ENCODE results near the gene LRRN2. TPM values are rescaled to one million over a fixed set of nuclear protein-coding genes. Genes with fewer than 3 reads are reported as not detected.
A peak's percentile ranks its signal among the peaks of the same experiment; 100 is the strongest.

The LRRN2 gene
- total RNA-seq, 1 experiment from 2014 or later, result 5.3 TPM

DNA sequence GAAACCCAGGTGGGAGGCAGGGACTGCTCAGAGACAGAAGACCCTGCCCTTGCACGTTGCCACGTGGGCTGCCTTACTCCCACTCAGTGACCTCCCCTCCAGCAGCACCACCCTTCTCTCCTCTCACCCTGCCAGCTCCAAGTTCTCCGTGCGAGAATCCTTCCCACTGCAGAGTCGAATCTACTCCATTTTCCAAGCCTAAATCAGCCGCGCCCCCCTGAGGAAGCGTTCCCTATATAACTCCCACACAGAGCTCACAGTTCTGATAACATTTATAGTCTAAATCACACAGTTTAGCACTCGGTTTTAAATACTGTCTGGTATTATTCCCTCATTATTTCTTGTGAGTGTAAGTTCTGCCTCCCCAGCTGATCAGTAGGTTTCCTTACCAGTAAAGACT lies 7.7 kb downstream of the LRRN2 start:
- ChIA-PET POLR2A (no interaction called here), CTCF (interaction anchor here (0.6 to 1.7 kb wide), 5 partner anchors 8 to 862 kb away, joined by 3 to 6 read pairs (median 4); partner anchors contain the start of gene LRRN2)
- TF ChIP-seq ATF1 (CRISPR knock-in tag; IDR thresholded peaks at IDR 0.05), result no peak
- TF ChIP-seq TCF7 (CRISPR knock-in tag; IDR thresholded peaks at IDR 0.05; ENCODE audit: low read depth), result no peak
- no peak for TF ChIP-seq ZNF317 (CRISPR knock-in tag; IDR thresholded peaks at IDR 0.05; ENCODE audit: borderline replicate concordance, low read depth)
- ATAC-seq (no peak), DNase-seq (ENCODE audit: low spot score) (no peak)
- Mint-ChIP-seq H3K36me3 (no peaks in the 10 kb centered on the region), H3K27me3 (ENCODE audit: low read depth) (peaks cover 4% of the 10 kb centered on the region), H3K9me3 (no peaks in the 10 kb centered on the region), H3K4me1 (peaks cover 16% of the 10 kb centered on the region), H3K4me3 (no peak overlapping the region), H3K27ac (no peak overlapping the region)

DNA sequence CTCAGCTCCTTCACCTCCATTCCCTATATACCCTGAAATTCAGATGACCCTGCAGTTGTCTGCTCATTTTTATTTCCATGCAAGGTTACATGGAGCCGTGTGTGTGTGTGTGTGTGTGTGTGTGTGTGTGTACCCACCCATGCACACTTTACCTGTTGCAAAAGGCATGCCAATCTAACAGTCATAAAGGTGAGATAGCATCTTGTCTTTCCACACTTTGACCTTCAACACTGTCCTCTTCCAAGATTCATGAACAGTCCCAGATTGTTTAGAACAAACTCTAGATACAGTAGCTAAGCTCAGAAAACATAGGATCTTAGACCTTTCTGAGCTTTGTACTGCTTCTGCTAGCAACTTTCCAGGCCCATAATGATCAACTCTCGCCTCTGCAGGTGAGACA lies 9.5 kb downstream of the LRRN2 start:
- no peaks in the 10 kb centered on the region for H3K36me3 Mint-ChIP-seq
- POLR2A ChIA-PET, result no interaction called here
- ATAC-seq (no peak), DNase-seq (ENCODE audit: low spot score) (no peak)
- no peaks in the 10 kb centered on the region for H3K27me3 Mint-ChIP-seq (ENCODE audit: low read depth)
- CTCF ChIA-PET, result interaction anchor here (0.7 to 3.4 kb wide), 4 partner anchors 24 to 131 kb away, joined by 3 to 15 read pairs (median 10); no protein-coding TSS in a partner anchor
- H3K27ac Mint-ChIP-seq, result no peak overlapping the region
- H3K4me3 Mint-ChIP-seq, result no peak overlapping the region
- no peaks in the 10 kb centered on the region for H3K9me3 Mint-ChIP-seq
- no peak for TF ChIP-seq EMX1 (CRISPR knock-in tag; IDR thresholded peaks at IDR 0.05)
- TF ChIP-seq, protein P1, sequence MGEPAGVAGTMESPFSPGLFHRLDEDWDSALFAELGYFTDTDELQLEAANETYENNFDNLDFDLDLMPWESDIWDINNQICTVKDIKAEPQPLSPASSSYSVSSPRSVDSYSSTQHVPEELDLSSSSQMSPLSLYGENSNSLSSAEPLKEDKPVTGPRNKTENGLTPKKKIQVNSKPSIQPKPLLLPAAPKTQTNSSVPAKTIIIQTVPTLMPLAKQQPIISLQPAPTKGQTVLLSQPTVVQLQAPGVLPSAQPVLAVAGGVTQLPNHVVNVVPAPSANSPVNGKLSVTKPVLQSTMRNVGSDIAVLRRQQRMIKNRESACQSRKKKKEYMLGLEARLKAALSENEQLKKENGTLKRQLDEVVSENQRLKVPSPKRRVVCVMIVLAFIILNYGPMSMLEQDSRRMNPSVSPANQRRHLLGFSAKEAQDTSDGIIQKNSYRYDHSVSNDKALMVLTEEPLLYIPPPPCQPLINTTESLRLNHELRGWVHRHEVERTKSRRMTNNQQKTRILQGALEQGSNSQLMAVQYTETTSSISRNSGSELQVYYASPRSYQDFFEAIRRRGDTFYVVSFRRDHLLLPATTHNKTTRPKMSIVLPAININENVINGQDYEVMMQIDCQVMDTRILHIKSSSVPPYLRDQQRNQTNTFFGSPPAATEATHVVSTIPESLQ (CRISPR knock-in tag; IDR thresholded peaks at IDR 0.05), result no peak
- TF ChIP-seq FOXK1 (CRISPR knock-in tag; IDR thresholded peaks at IDR 0.05), result no peak
- TF ChIP-seq ZNF416 (CRISPR knock-in tag; IDR thresholded peaks at IDR 0.05), result no peak
- TF ChIP-seq, protein P2, sequence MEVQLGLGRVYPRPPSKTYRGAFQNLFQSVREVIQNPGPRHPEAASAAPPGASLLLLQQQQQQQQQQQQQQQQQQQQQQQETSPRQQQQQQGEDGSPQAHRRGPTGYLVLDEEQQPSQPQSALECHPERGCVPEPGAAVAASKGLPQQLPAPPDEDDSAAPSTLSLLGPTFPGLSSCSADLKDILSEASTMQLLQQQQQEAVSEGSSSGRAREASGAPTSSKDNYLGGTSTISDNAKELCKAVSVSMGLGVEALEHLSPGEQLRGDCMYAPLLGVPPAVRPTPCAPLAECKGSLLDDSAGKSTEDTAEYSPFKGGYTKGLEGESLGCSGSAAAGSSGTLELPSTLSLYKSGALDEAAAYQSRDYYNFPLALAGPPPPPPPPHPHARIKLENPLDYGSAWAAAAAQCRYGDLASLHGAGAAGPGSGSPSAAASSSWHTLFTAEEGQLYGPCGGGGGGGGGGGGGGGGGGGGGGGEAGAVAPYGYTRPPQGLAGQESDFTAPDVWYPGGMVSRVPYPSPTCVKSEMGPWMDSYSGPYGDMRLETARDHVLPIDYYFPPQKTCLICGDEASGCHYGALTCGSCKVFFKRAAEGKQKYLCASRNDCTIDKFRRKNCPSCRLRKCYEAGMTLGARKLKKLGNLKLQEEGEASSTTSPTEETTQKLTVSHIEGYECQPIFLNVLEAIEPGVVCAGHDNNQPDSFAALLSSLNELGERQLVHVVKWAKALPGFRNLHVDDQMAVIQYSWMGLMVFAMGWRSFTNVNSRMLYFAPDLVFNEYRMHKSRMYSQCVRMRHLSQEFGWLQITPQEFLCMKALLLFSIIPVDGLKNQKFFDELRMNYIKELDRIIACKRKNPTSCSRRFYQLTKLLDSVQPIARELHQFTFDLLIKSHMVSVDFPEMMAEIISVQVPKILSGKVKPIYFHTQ (CRISPR knock-in tag; IDR thresholded peaks at IDR 0.05), result no peak
- no peak for TF ChIP-seq PRRX2 (CRISPR knock-in tag; IDR thresholded peaks at IDR 0.05)
- no peak for TF ChIP-seq TP53 (CRISPR knock-in tag; IDR thresholded peaks at IDR 0.05)
- TF ChIP-seq, protein P3, sequence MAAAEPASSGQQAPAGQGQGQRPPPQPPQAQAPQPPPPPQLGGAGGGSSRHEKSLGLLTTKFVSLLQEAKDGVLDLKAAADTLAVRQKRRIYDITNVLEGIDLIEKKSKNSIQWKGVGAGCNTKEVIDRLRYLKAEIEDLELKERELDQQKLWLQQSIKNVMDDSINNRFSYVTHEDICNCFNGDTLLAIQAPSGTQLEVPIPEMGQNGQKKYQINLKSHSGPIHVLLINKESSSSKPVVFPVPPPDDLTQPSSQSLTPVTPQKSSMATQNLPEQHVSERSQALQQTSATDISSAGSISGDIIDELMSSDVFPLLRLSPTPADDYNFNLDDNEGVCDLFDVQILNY (CRISPR knock-in tag; IDR thresholded peaks at IDR 0.05), result no peak
- TF ChIP-seq, protein P4, sequence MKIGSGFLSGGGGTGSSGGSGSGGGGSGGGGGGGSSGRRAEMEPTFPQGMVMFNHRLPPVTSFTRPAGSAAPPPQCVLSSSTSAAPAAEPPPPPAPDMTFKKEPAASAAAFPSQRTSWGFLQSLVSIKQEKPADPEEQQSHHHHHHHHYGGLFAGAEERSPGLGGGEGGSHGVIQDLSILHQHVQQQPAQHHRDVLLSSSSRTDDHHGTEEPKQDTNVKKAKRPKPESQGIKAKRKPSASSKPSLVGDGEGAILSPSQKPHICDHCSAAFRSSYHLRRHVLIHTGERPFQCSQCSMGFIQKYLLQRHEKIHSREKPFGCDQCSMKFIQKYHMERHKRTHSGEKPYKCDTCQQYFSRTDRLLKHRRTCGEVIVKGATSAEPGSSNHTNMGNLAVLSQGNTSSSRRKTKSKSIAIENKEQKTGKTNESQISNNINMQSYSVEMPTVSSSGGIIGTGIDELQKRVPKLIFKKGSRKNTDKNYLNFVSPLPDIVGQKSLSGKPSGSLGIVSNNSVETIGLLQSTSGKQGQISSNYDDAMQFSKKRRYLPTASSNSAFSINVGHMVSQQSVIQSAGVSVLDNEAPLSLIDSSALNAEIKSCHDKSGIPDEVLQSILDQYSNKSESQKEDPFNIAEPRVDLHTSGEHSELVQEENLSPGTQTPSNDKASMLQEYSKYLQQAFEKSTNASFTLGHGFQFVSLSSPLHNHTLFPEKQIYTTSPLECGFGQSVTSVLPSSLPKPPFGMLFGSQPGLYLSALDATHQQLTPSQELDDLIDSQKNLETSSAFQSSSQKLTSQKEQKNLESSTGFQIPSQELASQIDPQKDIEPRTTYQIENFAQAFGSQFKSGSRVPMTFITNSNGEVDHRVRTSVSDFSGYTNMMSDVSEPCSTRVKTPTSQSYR (CRISPR knock-in tag; IDR thresholded peaks at IDR 0.05), result no peak
- peaks cover 10% of the 10 kb centered on the region for H3K4me1 Mint-ChIP-seq

DNA sequence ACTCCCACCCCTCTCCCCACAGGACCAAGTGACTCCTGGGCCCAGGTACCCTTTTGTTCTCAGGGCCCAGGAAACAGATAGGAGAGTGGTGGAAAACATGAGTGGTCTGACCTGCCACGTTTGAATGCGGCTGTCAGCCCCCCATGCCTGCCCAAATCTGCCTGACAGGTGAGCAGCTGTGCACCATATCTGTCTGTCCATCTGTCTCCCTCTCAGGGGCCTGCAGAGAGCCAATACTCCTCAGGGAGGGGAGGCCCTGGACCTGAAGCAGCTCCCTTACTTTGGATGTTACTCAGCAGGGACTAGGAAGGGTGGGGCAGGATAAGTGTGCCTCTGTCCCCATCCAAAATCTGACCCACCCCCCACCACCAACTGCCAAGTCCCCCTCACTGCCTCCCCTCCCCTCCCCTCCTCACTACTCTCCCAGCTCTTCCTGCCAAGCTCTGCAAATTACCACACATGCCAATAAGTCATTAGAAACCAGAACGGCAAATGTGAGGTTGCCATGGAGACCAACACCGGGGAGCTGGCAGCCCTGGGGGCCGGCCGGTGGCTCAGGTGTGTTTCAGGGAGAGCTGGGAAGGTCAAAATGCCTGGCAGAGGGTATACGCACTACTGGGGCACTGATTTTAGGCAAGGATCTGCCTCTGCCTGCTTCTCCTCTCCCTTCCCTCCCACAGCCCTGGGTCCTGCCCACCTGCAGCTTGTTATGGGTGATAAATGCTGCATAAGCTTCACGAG lies 11.5 kb downstream of the LRRN2 start:
- no peaks in the 10 kb centered on the region for H3K36me3 Mint-ChIP-seq
- H3K9me3 Mint-ChIP-seq, result no peaks in the 10 kb centered on the region
- peaks cover 8% of the 10 kb centered on the region for H3K4me1 Mint-ChIP-seq
- DNase-seq (ENCODE audit: low spot score), result peak; percentile 37
- H3K27me3 Mint-ChIP-seq (ENCODE audit: low read depth), result no peaks in the 10 kb centered on the region
- ChIA-PET POLR2A (interaction anchor here (0.6 to 0.8 kb wide), 2 partner anchors 18 to 105 kb away, joined by 3 read pairs; no protein-coding TSS in a partner anchor), CTCF (interaction anchor here (0.6 to 3.4 kb wide), 11 partner anchors 10 to 1911 kb away, joined by 3 to 15 read pairs (median 4); partner anchors contain the start of gene LRRN2)
- H3K4me3 Mint-ChIP-seq, result no peak overlapping the region
- no peak overlapping the region for H3K27ac Mint-ChIP-seq
- ATAC-seq, result peak; percentile 50
- TF ChIP-seq, protein P5, sequence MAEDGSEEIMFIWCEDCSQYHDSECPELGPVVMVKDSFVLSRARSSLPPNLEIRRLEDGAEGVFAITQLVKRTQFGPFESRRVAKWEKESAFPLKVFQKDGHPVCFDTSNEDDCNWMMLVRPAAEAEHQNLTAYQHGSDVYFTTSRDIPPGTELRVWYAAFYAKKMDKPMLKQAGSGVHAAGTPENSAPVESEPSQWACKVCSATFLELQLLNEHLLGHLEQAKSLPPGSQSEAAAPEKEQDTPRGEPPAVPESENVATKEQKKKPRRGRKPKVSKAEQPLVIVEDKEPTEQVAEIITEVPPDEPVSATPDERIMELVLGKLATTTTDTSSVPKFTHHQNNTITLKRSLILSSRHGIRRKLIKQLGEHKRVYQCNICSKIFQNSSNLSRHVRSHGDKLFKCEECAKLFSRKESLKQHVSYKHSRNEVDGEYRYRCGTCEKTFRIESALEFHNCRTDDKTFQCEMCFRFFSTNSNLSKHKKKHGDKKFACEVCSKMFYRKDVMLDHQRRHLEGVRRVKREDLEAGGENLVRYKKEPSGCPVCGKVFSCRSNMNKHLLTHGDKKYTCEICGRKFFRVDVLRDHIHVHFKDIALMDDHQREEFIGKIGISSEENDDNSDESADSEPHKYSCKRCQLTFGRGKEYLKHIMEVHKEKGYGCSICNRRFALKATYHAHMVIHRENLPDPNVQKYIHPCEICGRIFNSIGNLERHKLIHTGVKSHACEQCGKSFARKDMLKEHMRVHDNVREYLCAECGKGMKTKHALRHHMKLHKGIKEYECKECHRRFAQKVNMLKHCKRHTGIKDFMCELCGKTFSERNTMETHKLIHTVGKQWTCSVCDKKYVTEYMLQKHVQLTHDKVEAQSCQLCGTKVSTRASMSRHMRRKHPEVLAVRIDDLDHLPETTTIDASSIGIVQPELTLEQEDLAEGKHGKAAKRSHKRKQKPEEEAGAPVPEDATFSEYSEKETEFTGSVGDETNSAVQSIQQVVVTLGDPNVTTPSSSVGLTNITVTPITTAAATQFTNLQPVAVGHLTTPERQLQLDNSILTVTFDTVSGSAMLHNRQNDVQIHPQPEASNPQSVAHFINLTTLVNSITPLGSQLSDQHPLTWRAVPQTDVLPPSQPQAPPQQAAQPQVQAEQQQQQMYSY (CRISPR knock-in tag; IDR thresholded peaks at IDR 0.05), result no peak
- no peak for TF ChIP-seq NFE2L1 (CRISPR knock-in tag; IDR thresholded peaks at IDR 0.05)
- TF ChIP-seq FOXP1 (CRISPR knock-in tag; IDR thresholded peaks at IDR 0.05; ENCODE audit: borderline replicate concordance), result no peak
- TF ChIP-seq NFYB (CRISPR knock-in tag; conservative IDR thresholded peaks at IDR 0.05; ENCODE audit: low read depth), result no peak
- no peak for TF ChIP-seq RORB (CRISPR knock-in tag; IDR thresholded peaks at IDR 0.05)
- no peak for TF ChIP-seq TCF7 (CRISPR knock-in tag; IDR thresholded peaks at IDR 0.05; ENCODE audit: low read depth)

Data from WTC11 (cell line).